Measurements from ENCODE around the gene ST7.
"Not testable (repeated sequence)": the region's sequence is repeated elsewhere in the genome, so short reads cannot be mapped to it uniquely, and the experiment has no call there.

The ST7 gene

GRCh38 chr7:116951366-116952292 is 1.7 kb upstream of the ST7 start:
- no peak for FAIRE-seq

- FAIRE-seq = no peak
Measured at GRCh38 chr7:116952635-116953371, 498 bp upstream of the ST7 start.

GRCh38 chr7:116953906-116954838 is 871 bp downstream of the ST7 start:
- no peak for FAIRE-seq

DNA sequence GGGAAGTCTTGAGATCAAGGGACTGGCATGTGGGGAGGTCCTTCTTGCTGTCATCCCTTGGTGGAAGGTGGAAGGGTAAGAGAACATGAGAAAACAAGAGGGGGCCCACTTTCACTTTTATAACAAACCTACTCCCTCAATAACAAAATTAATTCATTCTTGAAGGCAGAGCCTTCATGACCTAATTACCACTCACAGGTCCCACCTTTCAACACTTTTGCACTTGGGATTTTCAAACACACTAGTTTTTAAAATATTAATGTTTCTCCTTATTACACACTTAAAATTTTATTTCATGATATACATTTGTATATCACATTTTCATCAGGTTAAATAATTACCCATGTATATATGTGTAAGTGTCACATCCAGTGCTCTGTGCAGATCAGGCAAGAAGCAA is 2.0 kb downstream of the ST7 start:
- FAIRE-seq = no peak

GRCh38 chr7:116955801-116956476 is 2.6 kb downstream of the ST7 start:
- FAIRE-seq = no peak

DNA sequence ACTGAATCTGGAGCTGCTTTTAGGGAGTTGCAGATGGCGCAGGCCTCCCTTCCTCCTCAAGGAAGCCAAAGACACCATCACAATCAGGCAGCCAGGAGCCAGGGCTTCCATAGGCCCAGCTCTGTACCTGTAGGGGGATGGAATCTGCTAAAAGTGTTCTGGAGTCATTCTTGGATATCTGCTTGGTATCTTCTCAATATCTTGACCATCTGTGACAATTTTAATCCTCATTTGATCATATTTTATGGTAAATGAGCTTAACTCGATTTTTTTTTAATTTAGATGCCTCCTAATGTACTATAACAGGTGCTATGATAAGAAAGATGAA is 3.1 kb downstream of the ST7 start:
- no peak for FAIRE-seq

DNA sequence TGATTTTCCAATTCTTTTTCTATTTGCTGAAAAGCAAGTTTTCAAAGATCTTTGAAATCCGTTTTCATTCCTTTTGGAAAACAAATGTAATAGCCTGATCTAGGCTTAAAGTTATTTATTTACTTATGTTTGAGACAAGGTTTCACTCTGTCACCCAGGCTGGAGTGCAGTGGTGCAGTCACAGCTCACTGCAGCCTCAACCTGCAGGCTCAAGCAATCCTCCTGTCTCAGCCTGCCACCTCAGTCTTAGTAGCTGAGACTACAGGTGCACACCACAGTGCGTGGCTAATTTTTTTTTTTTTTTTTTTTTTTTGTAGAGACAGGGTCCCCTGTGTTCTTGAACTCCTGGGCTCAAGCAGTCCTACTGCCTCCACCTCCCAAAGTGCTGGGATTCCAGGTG is 4.6 kb downstream of the ST7 start:
- no peak for FAIRE-seq

GRCh38 chr7:116961966-116962673 is 8.8 kb downstream of the ST7 start:
- FAIRE-seq = not testable (repeated sequence)

- FAIRE-seq = no peak
Measured at GRCh38 chr7:116963234-116963633, 9.9 kb downstream of the ST7 start.

DNA sequence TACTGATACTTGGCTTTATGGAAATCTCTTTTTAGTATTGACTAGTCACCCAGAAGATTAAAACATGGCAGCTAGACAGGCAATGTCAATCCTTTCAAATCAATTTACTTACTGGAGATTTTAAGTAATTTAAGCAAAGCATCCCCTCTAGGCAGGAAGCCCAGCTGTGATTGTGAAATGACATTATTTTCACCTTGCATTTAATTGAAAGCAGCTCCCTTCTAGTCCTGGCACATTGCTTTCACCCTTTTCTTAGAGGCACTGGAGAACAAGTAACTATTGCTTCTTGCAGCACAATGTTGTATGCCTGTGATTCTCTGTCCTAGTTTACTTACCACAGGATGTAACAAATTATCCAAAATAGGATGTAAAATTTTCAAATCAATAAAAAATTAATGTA is 13.3 kb downstream of the ST7 start:
- no peak for FAIRE-seq

DNA sequence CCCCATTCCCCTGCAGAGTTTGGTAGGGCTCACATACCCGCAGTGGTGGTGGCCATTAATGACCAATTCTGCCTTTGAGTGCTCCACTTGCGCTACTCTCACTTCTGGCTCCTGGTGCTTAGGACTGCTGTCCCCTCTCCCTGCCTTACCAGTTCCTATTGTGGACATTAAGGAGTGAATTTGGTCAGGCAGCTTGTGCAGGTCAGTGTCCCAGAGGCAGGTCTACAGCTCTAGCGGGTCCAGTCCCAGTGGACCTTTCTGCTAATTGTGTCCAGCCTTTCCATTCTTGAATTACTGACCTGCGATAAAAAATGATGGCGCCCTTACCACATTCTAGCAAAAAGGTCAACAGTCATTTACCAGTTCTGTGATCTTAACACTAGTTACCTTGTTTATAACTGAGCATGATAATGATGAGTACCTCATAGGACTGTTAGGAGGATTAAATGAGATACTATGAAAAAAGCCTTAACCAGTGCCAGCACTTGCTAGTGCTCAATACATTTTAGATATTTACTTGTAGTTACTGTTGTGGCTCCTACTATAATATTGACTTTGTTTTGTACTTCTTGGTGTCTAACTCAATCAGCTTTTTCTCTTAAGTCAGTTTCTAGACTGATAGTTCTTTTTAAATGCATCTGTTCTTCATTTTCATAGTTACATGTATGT is 14.1 kb downstream of the ST7 start:
- no peak for FAIRE-seq

DNA sequence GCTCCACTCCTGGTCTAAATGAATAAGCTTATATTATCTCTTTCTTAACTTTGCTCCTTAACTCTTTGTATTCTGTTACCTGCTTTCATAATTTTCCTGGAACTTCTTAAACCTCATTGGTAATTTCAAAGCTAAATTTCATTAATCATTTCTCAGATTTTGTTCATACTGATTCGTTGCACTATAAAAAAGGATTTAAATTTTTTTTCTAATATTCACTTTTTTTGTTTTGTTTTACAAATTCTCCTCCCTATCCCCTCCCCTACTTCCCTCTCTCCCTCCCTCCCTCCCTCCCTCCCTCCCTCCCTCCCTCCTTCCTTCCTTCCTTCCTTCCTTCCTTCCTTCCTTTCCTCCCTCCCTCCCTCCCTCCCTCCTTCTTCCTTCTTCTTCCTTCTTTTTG is 14.7 kb downstream of the ST7 start:
- FAIRE-seq = no peak

GRCh38 chr7:116968631-116969030 is 15.3 kb downstream of the ST7 start:
- FAIRE-seq = no peak

DNA sequence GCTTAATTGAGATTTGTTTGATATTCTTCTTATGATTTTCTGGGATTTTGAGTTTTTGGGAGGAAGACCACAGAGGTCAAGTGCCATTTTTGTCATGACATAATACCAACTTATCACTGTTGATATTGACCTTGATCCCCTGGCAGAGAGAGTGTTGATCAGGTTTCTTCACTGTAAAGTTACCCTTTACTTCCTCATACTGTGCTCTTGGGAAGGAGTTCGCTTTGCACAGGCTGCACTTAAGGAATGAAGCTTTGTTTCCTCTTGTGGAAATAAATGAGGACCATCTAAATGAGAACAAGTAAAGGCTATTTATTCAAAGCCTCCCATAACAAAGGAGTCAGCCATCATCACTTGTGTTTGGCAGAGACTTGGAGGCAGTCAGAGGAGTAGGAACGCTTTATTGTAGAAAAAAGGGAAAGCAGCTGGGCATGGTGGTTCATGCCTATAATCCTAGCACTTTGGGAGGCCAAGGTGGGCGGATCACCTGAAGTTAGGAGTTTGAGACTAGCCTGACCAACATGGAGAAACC is 16.1 kb downstream of the ST7 start:
- no peak for FAIRE-seq

GRCh38 chr7:116970238-116970910 is 17.1 kb downstream of the ST7 start:
- no peak for FAIRE-seq

GRCh38 chr7:116971153-116971552 is 17.9 kb downstream of the ST7 start:
- FAIRE-seq = not testable (repeated sequence)

- no peak for FAIRE-seq
Measured at GRCh38 chr7:116971869-116972268, 18.6 kb downstream of the ST7 start.

GRCh38 chr7:116975024-116975423 is 21.7 kb downstream of the ST7 start:
- not testable (repeated sequence) for FAIRE-seq

GRCh38 chr7:116977172-116977571 is 23.9 kb downstream of the ST7 start:
- FAIRE-seq = no peak

DNA sequence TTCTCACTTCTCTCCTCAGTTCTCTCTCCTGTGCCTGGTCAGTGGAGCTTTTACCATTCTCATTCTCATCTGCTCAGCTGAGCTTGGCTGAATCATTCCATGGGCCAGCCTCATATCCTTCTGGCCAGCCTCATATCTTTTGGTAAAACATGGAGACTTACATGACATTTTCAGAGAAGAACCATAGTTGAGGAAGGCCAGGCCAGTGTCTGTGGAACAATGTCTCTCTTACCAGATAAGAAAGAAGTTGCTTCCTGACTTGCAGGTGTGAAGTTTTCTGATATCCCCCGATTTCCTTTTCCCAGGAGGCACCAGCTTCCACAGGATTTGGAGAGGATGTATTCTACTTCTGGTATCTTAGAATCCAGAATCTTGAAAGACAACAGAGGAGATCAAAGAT is 24.7 kb downstream of the ST7 start:
- FAIRE-seq = no peak
